ENCODE measurements around the gene PIEZO2. TPM values are rescaled to one million over a fixed set of nuclear protein-coding genes. Genes with fewer than 3 reads are reported as not detected.
"Not testable (repeated sequence)": the region's sequence is repeated elsewhere in the genome, so short reads cannot be mapped to it uniquely, and the experiment has no call there.

PIEZO2 gene
- total RNA-seq, 1 donor from 2014 or later: 41.2 TPM

- no peak overlapping the region for H3K27ac ChIP-seq (ENCODE audit: low read depth, low read length)
Observed at GRCh38 chr18:10930076-10930475, 219.3 kb downstream of the PIEZO2 start.

GRCh38 chr18:10928772-10929373 is 220.5 kb downstream of the PIEZO2 start:
- no peaks in the 10 kb centered on the region for H3K36me3 ChIP-seq (ENCODE audit: control insufficient read depth in 3 of 3, insufficient read depth in 3 of 3, low read length in 3 of 3)
- H3K9me3 ChIP-seq (ENCODE audit: control insufficient read depth in 3 of 3, low read length in 3 of 3): no peaks in the 10 kb centered on the region
- H3K27ac ChIP-seq (ENCODE audit: low read depth, low read length): no peak overlapping the region
- H3K4me3 ChIP-seq (ENCODE audit: low read length in 3 of 3): no peak overlapping the region
- no peak overlapping the region for H3K9ac ChIP-seq (ENCODE audit: low read depth in 1 of 3, low read length in 3 of 3)
- H3K4me1 ChIP-seq (ENCODE audit: control insufficient read depth in 3 of 3, insufficient read depth in 3 of 3, low read length in 3 of 3): peaks cover 4 to 13% (median 5%) of the 10 kb centered on the region in 3 donors
- H3K27me3 ChIP-seq (ENCODE audit: control insufficient read depth in 3 of 3, insufficient read depth in 3 of 3, low read length in 3 of 3): peaks cover 0 to 11% (median 0%) of the 10 kb centered on the region in 3 donors

More at GRCh38 chr18:10930076-10930475, 219.3 kb downstream of the PIEZO2 start:
- no peaks in the 10 kb centered on the region for H3K9me3 ChIP-seq (ENCODE audit: control insufficient read depth in 3 of 3, low read length in 3 of 3)
- H3K9ac ChIP-seq (ENCODE audit: low read depth in 1 of 3, low read length in 3 of 3): no peak overlapping the region
- peaks cover 0 to 11% (median 2%) of the 10 kb centered on the region in 3 donors for H3K27me3 ChIP-seq (ENCODE audit: control insufficient read depth in 3 of 3, insufficient read depth in 3 of 3, low read length in 3 of 3)
- peaks cover 4 to 13% (median 5%) of the 10 kb centered on the region in 3 donors for H3K4me1 ChIP-seq (ENCODE audit: control insufficient read depth in 3 of 3, insufficient read depth in 3 of 3, low read length in 3 of 3)
- H3K36me3 ChIP-seq (ENCODE audit: control insufficient read depth in 3 of 3, insufficient read depth in 3 of 3, low read length in 3 of 3): no peaks in the 10 kb centered on the region
- no peak overlapping the region for H3K4me3 ChIP-seq (ENCODE audit: low read length in 3 of 3)

- Histone ChIP-seq H3K4me1 (ENCODE audit: control insufficient read depth in 3 of 3, insufficient read depth in 3 of 3, low read length in 3 of 3) (peaks cover 4 to 13% (median 5%) of the 10 kb centered on the region in 3 donors), H3K36me3 (ENCODE audit: control insufficient read depth in 3 of 3, insufficient read depth in 3 of 3, low read length in 3 of 3) (no peaks in the 10 kb centered on the region), H3K9ac (ENCODE audit: low read depth in 1 of 3, low read length in 3 of 3) (no peak overlapping the region), H3K27ac (ENCODE audit: low read depth, low read length) (no peak overlapping the region), H3K4me3 (ENCODE audit: low read length in 3 of 3) (no peak overlapping the region), H3K9me3 (ENCODE audit: control insufficient read depth in 3 of 3, low read length in 3 of 3) (no peaks in the 10 kb centered on the region), H3K27me3 (ENCODE audit: control insufficient read depth in 3 of 3, insufficient read depth in 3 of 3, low read length in 3 of 3) (peaks cover 0 to 11% (median 0%) of the 10 kb centered on the region in 3 donors)
Observed at GRCh38 chr18:10928011-10928771, 221.2 kb downstream of the PIEZO2 start.

- H3K27ac ChIP-seq (ENCODE audit: low read depth, low read length): no peak overlapping the region
- H3K4me1 ChIP-seq (ENCODE audit: control insufficient read depth in 3 of 3, insufficient read depth in 3 of 3, low read length in 3 of 3): peaks cover 4 to 13% (median 5%) of the 10 kb centered on the region in 3 donors
- no peaks in the 10 kb centered on the region for H3K36me3 ChIP-seq (ENCODE audit: control insufficient read depth in 3 of 3, insufficient read depth in 3 of 3, low read length in 3 of 3)
- H3K9ac ChIP-seq (ENCODE audit: low read depth in 1 of 3, low read length in 3 of 3): no peak overlapping the region
- no peak overlapping the region for H3K4me3 ChIP-seq (ENCODE audit: low read length in 3 of 3)
- H3K27me3 ChIP-seq (ENCODE audit: control insufficient read depth in 3 of 3, insufficient read depth in 3 of 3, low read length in 3 of 3): peaks cover 0 to 11% (median 0%) of the 10 kb centered on the region in 3 donors
- no peaks in the 10 kb centered on the region for H3K9me3 ChIP-seq (ENCODE audit: control insufficient read depth in 3 of 3, low read length in 3 of 3)
Observed at GRCh38 chr18:10927286-10927992, 221.9 kb downstream of the PIEZO2 start.

GRCh38 chr18:10926621-10927161 is 222.7 kb downstream of the PIEZO2 start:
- Histone ChIP-seq H3K9me3 (ENCODE audit: control insufficient read depth in 3 of 3, low read length in 3 of 3) (no peaks in the 10 kb centered on the region), H3K4me1 (ENCODE audit: control insufficient read depth in 3 of 3, insufficient read depth in 3 of 3, low read length in 3 of 3) (peaks cover 4 to 13% (median 5%) of the 10 kb centered on the region in 3 donors), H3K27me3 (ENCODE audit: control insufficient read depth in 3 of 3, insufficient read depth in 3 of 3, low read length in 3 of 3) (peaks cover 0 to 11% (median 0%) of the 10 kb centered on the region in 3 donors), H3K4me3 (ENCODE audit: low read length in 3 of 3) (peak overlapping the region in 1 of 3 donors; percentile 1), H3K36me3 (ENCODE audit: control insufficient read depth in 3 of 3, insufficient read depth in 3 of 3, low read length in 3 of 3) (no peaks in the 10 kb centered on the region), H3K9ac (ENCODE audit: low read depth in 1 of 3, low read length in 3 of 3) (no peak overlapping the region), H3K27ac (ENCODE audit: low read depth, low read length) (peak overlapping the region; percentile 26)

GRCh38 chr18:10924290-10924689 is 225.1 kb downstream of the PIEZO2 start:
- peaks cover 0 to 11% (median 0%) of the 10 kb centered on the region in 3 donors for H3K27me3 ChIP-seq (ENCODE audit: control insufficient read depth in 3 of 3, insufficient read depth in 3 of 3, low read length in 3 of 3)
- no peaks in the 10 kb centered on the region for H3K9me3 ChIP-seq (ENCODE audit: control insufficient read depth in 3 of 3, low read length in 3 of 3)
- H3K27ac ChIP-seq (ENCODE audit: low read depth, low read length): no peak overlapping the region
- no peak overlapping the region for H3K9ac ChIP-seq (ENCODE audit: low read depth in 1 of 3, low read length in 3 of 3)
- no peak overlapping the region for H3K4me3 ChIP-seq (ENCODE audit: low read length in 3 of 3)
- H3K4me1 ChIP-seq (ENCODE audit: control insufficient read depth in 3 of 3, insufficient read depth in 3 of 3, low read length in 3 of 3): peaks cover 4 to 13% (median 5%) of the 10 kb centered on the region in 3 donors
- H3K36me3 ChIP-seq (ENCODE audit: control insufficient read depth in 3 of 3, insufficient read depth in 3 of 3, low read length in 3 of 3): no peaks in the 10 kb centered on the region

GRCh38 chr18:10923551-10924070 is 225.8 kb downstream of the PIEZO2 start:
- Histone ChIP-seq H3K4me3 (ENCODE audit: low read length in 3 of 3) (no peak overlapping the region), H3K27ac (ENCODE audit: low read depth, low read length) (no peak overlapping the region), H3K4me1 (ENCODE audit: control insufficient read depth in 3 of 3, insufficient read depth in 3 of 3, low read length in 3 of 3) (peaks cover 4 to 13% (median 5%) of the 10 kb centered on the region in 3 donors), H3K27me3 (ENCODE audit: control insufficient read depth in 3 of 3, insufficient read depth in 3 of 3, low read length in 3 of 3) (peaks cover 0 to 11% (median 0%) of the 10 kb centered on the region in 3 donors), H3K9ac (ENCODE audit: low read depth in 1 of 3, low read length in 3 of 3) (no peak overlapping the region), H3K9me3 (ENCODE audit: control insufficient read depth in 3 of 3, low read length in 3 of 3) (no peaks in the 10 kb centered on the region), H3K36me3 (ENCODE audit: control insufficient read depth in 3 of 3, insufficient read depth in 3 of 3, low read length in 3 of 3) (no peaks in the 10 kb centered on the region)

- Histone ChIP-seq H3K27ac (ENCODE audit: low read depth, low read length) (no peak overlapping the region), H3K4me1 (ENCODE audit: control insufficient read depth in 3 of 3, insufficient read depth in 3 of 3, low read length in 3 of 3) (peaks cover 4 to 13% (median 5%) of the 10 kb centered on the region in 3 donors), H3K9ac (ENCODE audit: low read depth in 1 of 3, low read length in 3 of 3) (no peak overlapping the region), H3K4me3 (ENCODE audit: low read length in 3 of 3) (no peak overlapping the region), H3K27me3 (ENCODE audit: control insufficient read depth in 3 of 3, insufficient read depth in 3 of 3, low read length in 3 of 3) (peaks cover 0 to 11% (median 0%) of the 10 kb centered on the region in 3 donors), H3K36me3 (ENCODE audit: control insufficient read depth in 3 of 3, insufficient read depth in 3 of 3, low read length in 3 of 3) (no peaks in the 10 kb centered on the region), H3K9me3 (ENCODE audit: control insufficient read depth in 3 of 3, low read length in 3 of 3) (no peaks in the 10 kb centered on the region)
Observed at GRCh38 chr18:10923141-10923540, 226.2 kb downstream of the PIEZO2 start.

- not testable (repeated sequence) for H3K27ac ChIP-seq (ENCODE audit: low read depth, low read length); H3K9ac ChIP-seq (ENCODE audit: low read depth in 1 of 3, low read length in 3 of 3); H3K9me3 ChIP-seq (ENCODE audit: control insufficient read depth in 3 of 3, low read length in 3 of 3); H3K36me3 ChIP-seq (ENCODE audit: control insufficient read depth in 3 of 3, insufficient read depth in 3 of 3, low read length in 3 of 3); H3K4me3 ChIP-seq (ENCODE audit: low read length in 3 of 3)
- peaks cover 4 to 13% (median 5%) of the 10 kb centered on the region in 3 donors for H3K4me1 ChIP-seq (ENCODE audit: control insufficient read depth in 3 of 3, insufficient read depth in 3 of 3, low read length in 3 of 3)
- H3K27me3 ChIP-seq (ENCODE audit: control insufficient read depth in 3 of 3, insufficient read depth in 3 of 3, low read length in 3 of 3): peaks cover 0 to 11% (median 0%) of the 10 kb centered on the region in 3 donors
Observed at GRCh38 chr18:10922712-10923111, 226.7 kb downstream of the PIEZO2 start.
